ENCODE measurements around the gene SRPK1.
A peak's percentile ranks its signal among the peaks of the same experiment; 100 is the strongest.

Gene SRPK1

DNA sequence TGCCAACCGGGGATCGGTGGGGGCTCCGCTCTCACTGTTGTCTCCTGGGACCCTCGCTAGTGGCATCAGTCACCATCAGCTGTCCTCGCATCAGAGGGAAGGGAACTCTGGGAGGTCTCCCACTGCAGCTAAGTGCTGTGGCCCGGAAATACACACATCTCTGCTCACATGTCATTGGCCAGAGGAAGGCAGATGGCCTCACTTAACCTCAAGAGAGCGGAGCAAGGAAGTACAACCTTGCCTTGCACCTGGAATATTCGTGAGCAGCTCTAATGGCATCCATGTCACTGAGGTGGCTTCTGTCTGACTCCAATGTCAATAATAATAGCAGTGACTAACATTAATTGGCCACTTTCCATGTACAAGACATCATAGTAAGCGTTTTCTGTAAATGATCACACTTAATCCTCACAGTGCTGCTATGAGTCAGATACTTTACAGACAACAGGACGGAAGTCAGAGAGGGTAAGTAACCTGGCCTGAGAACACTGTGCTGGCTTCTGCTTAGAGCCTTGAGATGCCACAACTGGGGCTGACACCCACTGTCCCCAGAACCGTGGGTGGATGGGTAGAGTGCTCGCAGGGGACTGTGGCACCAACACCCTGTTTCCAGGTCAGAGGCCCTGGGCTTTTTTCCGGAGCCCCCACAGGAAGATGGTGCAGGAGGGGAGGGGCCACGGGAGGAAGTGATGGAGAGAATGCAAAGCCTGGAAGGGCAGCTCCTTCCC, 109.8 kb downstream of the SRPK1 start:
- no peak for DNase-seq

GRCh38 chr6:35809809-35810208, 111.1 kb downstream of the SRPK1 start:
- no peak for DNase-seq

DNA sequence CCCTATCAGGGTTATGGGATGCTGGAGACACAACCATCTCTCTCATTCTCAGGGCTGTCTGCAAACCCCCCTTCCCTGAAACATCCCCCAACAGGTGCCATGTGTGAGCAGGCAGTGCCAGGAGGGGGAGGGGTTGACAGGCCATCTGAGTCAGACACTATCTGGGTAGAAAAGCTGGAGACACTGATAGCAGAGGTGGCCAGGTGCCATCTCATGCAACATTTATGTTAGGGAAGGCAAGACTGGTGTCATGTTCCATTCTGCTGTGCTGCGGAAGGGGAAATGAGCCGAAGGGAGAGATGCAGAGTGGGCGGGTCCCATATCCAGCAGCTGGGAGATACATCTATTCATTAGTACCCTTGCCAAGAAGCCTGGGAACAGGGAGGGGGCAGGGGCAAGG, 112.2 kb downstream of the SRPK1 start:
- no peak for DNase-seq

DNA sequence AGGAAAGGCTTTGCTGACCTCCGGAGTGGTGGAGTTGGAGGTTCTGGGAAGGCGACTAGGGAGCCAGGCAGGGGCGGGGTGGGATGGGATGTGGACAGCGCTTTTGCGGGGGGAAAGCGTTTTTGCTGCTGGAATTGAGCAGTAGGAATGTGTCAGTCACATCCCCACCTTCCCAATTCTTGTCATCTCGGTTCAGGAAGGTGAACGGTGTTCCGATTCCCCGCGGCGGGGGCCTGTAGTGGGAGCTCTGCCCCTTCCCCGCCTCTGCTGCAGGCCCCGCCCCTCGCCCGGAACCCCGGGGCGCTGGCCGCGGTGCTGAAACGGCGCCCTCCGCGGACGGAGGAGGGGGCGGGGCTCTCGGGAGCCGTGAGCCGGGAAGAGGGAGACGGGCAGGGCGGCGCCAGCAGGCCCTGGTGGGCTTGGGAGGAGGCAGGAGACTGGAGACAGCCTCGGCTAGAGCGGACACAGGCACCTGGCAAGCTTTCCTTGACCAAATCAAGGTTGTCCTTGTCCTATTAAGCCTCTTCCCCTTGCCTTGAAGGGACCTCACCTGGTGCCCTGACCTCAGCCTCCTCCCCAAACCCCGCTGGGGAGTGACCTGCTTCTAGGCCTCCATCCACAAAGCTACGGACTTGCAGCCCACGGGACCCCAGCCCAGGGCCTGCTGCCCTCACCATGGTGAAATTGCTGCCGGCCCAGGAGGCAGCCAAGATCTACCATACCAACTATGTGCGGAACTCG, 115.7 kb downstream of the SRPK1 start, which contains the start of gene LHFPL5:
Gene LHFPL5, plus strand, starts transcription at position 357 of the 741 bp plus-strand sequence. Its CDS starts 319 bp downstream, at position 676.
- peak; percentile 73 for DNase-seq

- DNase-seq: no peak
These were observed 119.8 kb downstream of the SRPK1 start for GRCh38 chr6:35801148-35801547.

GRCh38 chr6:35798706-35799105, 122.2 kb downstream of the SRPK1 start:
- DNase-seq: no peak

GRCh38 chr6:35797837-35798526, 122.9 kb downstream of the SRPK1 start:
- DNase-seq: no peak

DNA sequence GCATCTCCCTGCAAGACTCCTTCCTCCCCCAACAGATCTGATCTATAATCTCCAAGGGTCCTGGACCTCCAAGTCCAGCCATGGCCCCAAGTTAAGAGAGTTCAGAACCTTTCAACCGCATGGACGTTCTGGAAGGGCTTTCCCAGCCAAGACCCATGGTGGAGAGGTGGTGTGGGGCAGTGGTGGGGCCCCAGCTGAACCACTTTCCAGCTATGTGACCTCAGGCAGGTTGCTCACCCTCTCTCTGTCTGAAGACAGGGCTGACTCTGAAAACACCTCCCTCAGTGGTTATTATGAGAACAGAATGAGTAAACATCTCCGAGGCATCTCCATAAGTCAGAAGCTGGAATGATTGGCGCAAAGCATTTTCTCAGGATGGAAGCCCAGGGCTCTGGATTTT, 124.7 kb downstream of the SRPK1 start:
- DNase-seq: no peak

GRCh38 chr6:35795453-35796071, 125.3 kb downstream of the SRPK1 start:
- no peak for DNase-seq

DNA sequence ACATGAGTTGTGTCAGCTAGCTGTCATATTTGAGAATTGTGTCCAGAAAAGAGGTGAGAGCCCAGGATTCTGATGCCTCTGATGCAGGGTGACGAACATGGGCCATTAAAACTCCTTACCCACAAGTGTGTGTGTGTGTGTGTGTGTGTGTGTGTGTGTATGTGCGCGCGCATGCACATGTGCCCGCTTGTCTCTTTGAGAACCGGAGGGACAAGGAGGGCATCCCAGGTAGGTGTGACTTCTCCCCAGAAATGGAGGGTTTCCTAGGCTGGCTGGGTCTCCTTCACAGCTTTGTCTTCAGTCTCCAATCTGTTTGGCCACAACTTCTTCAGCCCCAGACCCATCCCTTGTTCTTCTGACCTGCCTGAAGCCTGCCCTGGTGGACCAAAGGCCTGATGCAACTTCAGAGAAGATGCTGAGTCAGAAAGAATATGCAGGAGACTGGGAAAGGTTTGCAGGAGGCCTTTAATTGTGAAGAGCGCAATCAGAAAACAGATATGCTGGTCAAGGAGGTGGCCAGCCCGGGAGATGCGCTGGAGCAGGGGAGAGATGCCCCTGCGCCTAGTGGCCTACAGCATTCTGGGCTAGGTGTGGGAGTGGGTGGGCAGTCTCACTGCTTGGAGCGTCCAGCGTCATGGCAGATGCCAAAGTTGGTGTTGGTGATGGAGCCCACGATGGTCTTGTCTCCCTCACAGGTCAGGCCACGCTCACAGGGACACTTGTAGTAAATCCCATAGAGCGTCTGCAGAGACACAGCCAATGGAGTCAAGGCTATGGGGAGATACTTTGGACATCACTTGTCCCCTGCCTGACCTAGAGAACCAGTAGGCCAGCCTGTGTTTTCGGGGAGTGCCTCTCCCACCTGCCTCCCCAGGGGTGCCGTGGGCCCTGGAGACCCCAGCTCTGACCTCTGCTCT, 126.1 kb downstream of the SRPK1 start:
- no peak for DNase-seq

DNA sequence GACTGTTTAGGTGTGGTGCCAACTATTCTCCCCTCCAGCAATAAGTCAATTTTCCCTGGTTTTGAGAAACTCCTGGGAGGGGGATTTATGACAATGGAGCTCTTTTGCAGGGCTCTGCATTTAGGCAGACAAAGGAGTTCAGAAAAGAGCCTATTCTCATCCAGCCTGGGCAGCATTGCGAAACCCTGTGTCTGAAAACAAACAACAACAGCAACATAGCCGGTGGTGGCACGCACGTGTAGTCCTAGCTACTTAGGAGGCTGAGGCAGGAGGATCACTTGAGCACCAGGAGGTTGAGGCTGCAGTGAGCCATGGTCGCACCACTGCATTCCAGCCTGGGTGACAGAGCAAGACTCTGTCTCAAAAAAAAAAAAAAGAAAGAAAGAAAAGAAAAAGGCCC, 130.2 kb downstream of the SRPK1 start:
- no peak for DNase-seq

DNA sequence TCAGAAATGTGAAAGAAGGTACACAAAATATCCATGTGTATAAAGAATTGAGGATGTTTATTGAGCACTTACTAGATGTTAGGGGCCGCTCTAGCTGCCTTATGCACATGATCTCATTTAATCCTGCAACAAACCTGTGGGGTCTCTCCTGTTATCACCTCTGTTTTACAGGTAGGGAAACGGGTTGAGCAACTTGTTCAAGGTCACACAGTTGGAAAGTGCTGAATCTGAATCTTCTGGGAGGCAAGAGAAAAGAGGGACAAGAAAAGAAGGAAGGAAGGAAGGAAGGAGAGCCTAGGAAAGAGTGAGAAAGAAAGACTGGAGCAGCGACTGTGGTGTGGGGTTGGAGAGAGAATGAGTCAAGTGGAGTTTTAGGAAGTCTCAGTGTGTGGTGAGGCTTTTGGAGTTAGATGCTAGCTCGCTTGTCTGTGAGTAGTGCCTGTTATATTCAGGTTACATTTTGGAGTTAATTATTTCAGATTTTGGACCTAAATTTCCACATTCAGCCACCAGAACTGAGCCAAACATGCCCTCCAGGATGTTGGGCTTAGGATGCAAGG, 132.4 kb downstream of the SRPK1 start:
- DNase-seq: no peak

DNA sequence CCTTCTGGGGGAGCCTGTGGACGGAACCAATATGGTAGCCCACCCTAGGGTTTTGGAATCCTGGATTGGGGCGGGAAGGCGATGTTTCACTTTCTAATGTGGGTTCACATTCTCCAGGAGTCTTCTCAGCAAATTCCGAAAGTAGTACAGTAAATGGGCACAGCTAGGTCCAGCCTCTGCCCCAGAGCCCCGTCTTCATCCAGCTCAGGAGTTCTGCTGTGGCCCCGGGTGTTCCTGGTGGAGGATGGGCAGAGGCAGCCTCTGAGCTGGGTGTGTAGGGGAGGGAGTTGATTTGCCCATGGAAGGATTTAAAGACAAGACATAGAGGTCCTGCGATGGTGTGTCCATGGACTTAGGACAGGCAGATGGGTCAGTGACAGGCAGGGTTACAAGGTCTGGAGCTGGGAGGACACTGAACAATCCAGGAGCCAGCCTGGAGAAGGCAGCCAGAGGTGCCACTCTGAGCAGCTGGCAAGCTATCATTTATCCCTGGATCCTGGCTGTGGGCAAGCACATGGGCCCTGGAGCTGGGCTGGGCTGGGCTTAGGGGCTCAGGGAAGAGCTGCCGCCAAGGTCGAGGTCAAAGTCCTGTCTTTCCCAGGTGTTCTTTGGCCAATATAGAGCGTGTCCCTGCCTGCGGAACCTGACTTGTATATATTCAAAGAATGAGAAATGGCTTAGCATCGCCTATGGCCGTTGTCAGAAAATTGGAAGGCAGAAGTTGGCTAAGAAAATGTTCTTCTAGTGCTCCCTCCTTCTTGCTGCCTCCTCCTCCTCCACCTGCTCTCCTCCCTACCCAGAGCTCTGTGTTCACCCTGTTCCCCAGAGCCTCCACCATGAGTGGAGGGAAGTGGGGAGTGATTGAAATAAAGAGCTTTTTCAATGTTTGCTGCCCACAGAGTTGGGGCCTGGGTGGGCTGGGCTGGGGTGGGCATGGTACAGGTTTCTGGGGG, 133.4 kb downstream of the SRPK1 start:
- no peak for DNase-seq

GRCh38 chr6:35786810-35787209, 134.1 kb downstream of the SRPK1 start:
- no peak for DNase-seq

- DNase-seq: no peak
These were observed 134.6 kb downstream of the SRPK1 start for GRCh38 chr6:35786272-35786671.

DNA sequence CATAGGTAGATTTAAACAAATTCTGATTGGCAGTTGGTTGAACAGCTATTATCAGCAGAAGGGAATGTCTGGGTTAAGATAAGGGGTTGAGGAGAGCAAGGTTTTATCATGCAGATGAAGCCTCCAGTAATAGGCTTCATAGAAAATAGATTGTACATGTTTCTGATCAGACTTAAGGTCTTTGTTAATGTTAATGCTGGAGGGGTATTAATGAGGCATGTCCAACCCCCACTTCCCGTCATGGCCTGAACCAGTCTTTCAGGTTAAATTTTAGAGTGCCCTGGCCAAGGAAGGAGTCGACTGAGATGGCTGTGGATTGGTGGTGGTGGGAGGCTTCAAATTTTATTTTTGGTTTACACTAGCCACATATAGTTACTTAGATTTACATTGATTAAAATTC, 136.7 kb downstream of the SRPK1 start:
- DNase-seq: no peak

Measured in activated CD8-positive, alpha-beta memory T cell treated with anti-CD3 and anti-CD28 coated beads for 24 hours (primary cell).